Measurements from ENCODE around the gene AGTR1. TPM values are rescaled to one million over a fixed set of nuclear protein-coding genes. Genes with fewer than 3 reads are reported as not detected.
"Not testable (repeated sequence)": the region's sequence is repeated elsewhere in the genome, so short reads cannot be mapped to it uniquely, and the experiment has no call there.

AGTR1 gene
- total RNA-seq, 2 experiments from 2014 or later, result not detected

DNA sequence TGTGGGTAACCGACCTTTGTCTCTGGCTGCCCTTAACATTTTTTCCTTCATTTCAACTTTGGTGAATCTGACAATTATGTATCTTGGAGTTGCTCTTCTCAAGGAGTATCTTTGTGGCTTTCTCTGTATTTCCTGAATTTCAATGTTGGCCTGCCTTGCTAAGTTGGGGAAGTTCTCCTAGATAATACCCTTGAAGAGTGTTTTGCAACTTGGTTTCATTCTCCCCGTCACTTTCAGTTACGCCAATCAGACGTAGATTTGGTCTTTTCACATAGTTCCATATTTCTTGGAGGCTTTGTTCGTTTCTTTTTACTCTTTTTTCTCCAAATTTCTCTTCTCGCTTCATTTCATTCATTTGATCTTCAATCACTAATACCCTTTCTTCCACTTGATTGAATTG, 87.3 kb downstream of the AGTR1 start:
- H3K36me3 Mint-ChIP-seq; H3K27me3 Mint-ChIP-seq; DNase-seq; CTCF ChIA-PET; H3K4me3 Mint-ChIP-seq; H3K4me1 Mint-ChIP-seq (ENCODE audit: low read depth); H3K27ac Mint-ChIP-seq; intact Hi-C loops (cut with micrococcal nuclease); H3K9me3 Mint-ChIP-seq; POLR2A ChIA-PET: not testable (repeated sequence)

DNA sequence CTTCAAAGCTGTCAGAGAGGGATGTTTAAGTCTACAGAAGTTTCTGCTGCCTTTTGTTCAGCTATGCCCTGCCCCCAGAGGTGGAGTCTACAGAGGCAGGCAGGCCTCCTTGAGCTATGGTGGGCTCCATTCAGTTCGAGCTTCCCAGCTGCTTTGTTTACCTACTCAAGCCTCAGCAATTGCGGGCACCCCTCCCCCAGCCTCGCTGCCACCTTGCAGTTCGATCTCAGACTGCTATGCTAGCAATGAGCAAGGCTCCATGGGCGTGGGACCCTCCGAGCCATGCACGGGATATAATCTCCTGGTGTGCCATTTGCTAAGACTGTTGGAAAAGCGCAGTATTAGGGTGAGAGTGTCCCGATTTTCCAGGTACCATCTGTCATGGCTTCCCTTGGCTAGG, 88.5 kb downstream of the AGTR1 start:
- H3K9me3 Mint-ChIP-seq; H3K4me3 Mint-ChIP-seq; intact Hi-C loops (cut with micrococcal nuclease); CTCF ChIA-PET; DNase-seq; POLR2A ChIA-PET; H3K27me3 Mint-ChIP-seq; H3K36me3 Mint-ChIP-seq; H3K4me1 Mint-ChIP-seq (ENCODE audit: low read depth); H3K27ac Mint-ChIP-seq: not testable (repeated sequence)

DNA sequence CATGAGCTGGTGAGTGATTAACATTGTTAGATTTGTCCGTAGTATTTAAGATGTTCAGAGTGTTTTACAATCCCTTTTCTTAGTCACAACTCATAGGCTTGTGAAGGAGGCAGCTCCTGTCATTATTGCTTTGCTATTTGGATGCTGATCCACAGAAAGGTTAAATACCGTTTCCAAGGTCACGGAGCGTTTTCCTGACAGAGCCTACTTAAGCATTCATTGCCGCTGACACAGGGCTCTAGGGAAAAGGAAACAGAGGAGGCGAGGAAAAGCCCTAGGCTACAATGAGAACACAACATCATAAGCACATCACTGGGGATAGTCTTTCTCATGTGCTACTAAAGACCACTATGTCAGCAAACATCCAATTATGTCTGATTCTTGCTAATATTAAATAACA, 91.4 kb downstream of the AGTR1 start:
- intact Hi-C loops (cut with micrococcal nuclease), result no loop called here
- Mint-ChIP-seq H3K27ac (no peak overlapping the region), H3K36me3 (no peaks in the 10 kb centered on the region), H3K27me3 (no peaks in the 10 kb centered on the region), H3K4me1 (ENCODE audit: low read depth) (no peaks in the 10 kb centered on the region), H3K9me3 (no peaks in the 10 kb centered on the region), H3K4me3 (no peak overlapping the region)
- ChIA-PET CTCF (no interaction called here), POLR2A (no interaction called here)
- no peak for DNase-seq

DNA sequence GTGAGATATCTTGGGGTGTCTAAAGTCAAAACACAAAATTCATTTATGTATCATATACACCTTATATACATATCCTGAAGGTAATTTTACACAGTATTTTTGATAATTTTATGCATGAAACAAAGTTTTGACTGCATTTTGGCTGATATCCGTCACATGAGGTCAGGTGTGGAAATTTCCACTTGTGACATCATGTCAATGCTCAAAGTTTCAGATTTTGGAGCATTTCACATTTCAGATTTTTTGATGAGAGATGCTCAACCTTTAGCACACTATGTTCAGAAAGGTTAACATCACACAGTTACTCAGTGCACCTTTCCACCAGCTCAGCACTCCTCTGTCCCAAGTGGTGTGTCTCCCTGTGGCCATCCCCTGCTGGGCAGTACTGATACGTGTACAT, 92.2 kb downstream of the AGTR1 start:
- Mint-ChIP-seq H3K4me3 (no peak overlapping the region), H3K36me3 (no peaks in the 10 kb centered on the region), H3K9me3 (no peaks in the 10 kb centered on the region), H3K4me1 (ENCODE audit: low read depth) (no peaks in the 10 kb centered on the region), H3K27me3 (no peaks in the 10 kb centered on the region), H3K27ac (no peak overlapping the region)
- intact Hi-C loops (cut with micrococcal nuclease), result no loop called here
- DNase-seq, result no peak
- ChIA-PET POLR2A (no interaction called here), CTCF (no interaction called here)

DNA sequence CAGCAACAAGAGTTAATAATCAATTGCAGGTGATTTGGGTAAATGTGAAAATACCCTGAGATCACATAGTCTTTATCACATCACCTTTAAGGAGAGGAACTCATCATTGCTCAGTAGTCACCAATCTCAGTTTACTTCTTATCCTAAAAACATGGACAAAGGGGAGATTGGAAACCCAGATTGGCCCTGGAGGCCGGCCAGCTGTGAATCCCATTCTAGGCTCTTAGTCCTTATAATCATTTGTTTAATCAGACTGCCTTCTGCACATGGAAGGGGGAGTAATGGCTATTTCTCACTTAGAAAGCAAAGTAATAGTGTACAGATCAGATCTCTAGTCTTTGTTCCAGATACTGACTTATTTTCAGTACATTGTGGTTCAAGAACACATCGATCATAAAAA, 92.7 kb downstream of the AGTR1 start:
- POLR2A ChIA-PET, result no interaction called here
- Mint-ChIP-seq H3K36me3 (no peaks in the 10 kb centered on the region), H3K27me3 (no peaks in the 10 kb centered on the region), H3K4me3 (no peak overlapping the region), H3K9me3 (no peaks in the 10 kb centered on the region), H3K4me1 (ENCODE audit: low read depth) (no peaks in the 10 kb centered on the region), H3K27ac (no peak overlapping the region)
- intact Hi-C loops (cut with micrococcal nuclease), result no loop called here
- no peak for DNase-seq
- CTCF ChIA-PET, result no interaction called here

DNA sequence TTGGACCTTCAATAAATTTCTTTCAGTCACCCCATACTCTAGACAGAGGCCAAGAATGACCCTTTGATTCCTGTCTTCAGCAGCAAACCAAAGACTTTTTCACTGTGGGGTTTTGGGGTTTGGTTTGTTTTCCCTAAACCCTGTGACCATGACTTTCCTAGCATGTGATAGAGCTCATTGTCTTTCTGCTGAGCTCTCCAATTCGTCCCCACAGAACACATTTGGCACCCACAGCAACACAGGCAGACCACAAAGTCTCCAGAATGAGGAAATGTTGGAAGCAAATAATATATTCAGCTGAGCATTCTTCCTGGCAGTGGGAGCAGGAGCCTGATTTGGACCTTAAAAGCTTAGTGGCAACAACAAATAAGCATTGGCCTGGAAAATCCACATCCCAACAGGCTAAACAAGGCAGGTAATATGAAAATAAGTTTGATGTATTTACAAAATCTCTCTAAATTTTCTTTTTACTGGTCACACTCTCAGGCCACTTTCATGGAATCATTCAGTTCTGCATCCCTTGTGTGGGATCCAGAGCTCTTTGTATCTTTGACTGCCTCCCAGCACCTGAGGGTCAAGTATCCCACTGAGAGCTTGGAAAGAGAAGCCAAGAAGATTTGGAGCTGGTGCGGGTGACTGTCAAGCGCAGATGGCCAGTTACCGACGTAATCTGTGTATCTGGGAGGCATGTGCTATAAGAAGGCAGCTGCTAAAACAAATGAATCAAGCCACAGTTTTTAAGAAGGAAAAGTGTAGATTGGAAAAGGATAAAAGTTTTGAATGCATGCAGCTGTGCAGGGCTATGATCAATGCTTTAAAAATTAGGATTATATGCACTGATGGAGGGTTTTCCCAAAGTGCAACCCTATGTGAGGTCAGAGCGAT, 93.4 kb downstream of the AGTR1 start:
- no peak overlapping the region for H3K27ac Mint-ChIP-seq
- ChIA-PET POLR2A (no interaction called here), CTCF (no interaction called here)
- H3K36me3 Mint-ChIP-seq, result no peaks in the 10 kb centered on the region
- H3K27me3 Mint-ChIP-seq, result no peaks in the 10 kb centered on the region
- no peaks in the 10 kb centered on the region for H3K9me3 Mint-ChIP-seq
- H3K4me3 Mint-ChIP-seq, result no peak overlapping the region
- no peak for DNase-seq
- no peaks in the 10 kb centered on the region for H3K4me1 Mint-ChIP-seq (ENCODE audit: low read depth)
- intact Hi-C loops (cut with micrococcal nuclease), result no loop called here

DNA sequence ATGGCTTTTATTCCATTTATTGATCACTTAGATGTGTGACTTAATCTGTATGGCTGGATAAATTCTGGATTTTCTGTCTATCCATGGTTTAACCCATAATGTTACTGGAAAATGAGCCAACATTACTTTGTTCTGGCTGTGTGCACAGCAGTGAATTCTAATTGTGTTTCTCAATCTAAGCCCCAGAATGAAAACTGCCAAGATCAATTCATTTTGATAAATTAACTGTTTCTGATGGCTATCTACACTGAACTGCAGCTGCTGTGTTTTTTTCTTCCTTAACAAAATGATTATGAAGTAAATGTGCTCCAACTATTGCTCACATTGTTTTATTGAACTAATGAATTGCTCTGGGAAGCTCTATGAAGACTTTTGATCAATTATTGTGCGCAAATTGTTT, 94.2 kb downstream of the AGTR1 start:
- H3K27ac Mint-ChIP-seq, result no peak overlapping the region
- POLR2A ChIA-PET, result no interaction called here
- intact Hi-C loops (cut with micrococcal nuclease), result no loop called here
- no peaks in the 10 kb centered on the region for H3K36me3 Mint-ChIP-seq
- no peaks in the 10 kb centered on the region for H3K4me1 Mint-ChIP-seq (ENCODE audit: low read depth)
- CTCF ChIA-PET, result no interaction called here
- DNase-seq, result no peak
- no peaks in the 10 kb centered on the region for H3K9me3 Mint-ChIP-seq
- no peak overlapping the region for H3K4me3 Mint-ChIP-seq
- H3K27me3 Mint-ChIP-seq, result no peaks in the 10 kb centered on the region

DNA sequence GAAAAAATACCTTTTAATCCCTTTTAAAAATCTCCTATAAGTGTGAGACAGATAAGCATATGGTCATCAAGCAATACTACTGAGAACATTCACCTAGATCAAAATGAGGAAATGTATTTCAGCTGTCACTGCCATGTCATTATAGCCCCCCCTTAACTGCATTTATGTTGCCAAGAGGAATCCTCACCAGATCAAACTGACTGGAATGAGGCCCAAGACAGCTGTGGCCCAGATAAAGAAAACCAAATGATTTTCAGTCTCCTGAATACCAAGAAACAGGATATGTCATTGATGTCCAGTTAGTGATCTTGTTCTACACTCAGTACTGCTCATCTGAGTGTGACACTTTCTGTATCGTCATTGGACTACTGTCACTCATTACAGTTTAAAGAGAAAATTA, 94.8 kb downstream of the AGTR1 start:
- intact Hi-C loops (cut with micrococcal nuclease), result no loop called here
- no peak overlapping the region for H3K27ac Mint-ChIP-seq
- H3K4me1 Mint-ChIP-seq (ENCODE audit: low read depth), result no peaks in the 10 kb centered on the region
- no peak for DNase-seq
- H3K4me3 Mint-ChIP-seq, result no peak overlapping the region
- ChIA-PET POLR2A (no interaction called here), CTCF (no interaction called here)
- H3K36me3 Mint-ChIP-seq, result no peaks in the 10 kb centered on the region
- no peaks in the 10 kb centered on the region for H3K9me3 Mint-ChIP-seq
- H3K27me3 Mint-ChIP-seq, result no peaks in the 10 kb centered on the region

Other genes with a start within 250 kb of the AGTR1 start
- not detected for gene CPB1, start 129.9 kb downstream of the AGTR1 start, total RNA-seq
- not detected for gene CPA3, start 167.4 kb downstream of the AGTR1 start, total RNA-seq